GM23338 (cell line): ENCODE results near the gene SSTR1.
A peak's percentile ranks its signal among the peaks of the same experiment; 100 is the strongest.

Experiments
- CTCF ChIP-seq, 2 experiments: fragments of 200-600 bp in 1 of 2; sonication (generic) in 1 of 2; conservative IDR thresholded peaks; 2 replicates each; pipeline versions ENCODE4 v1.5.1 to v1.6.1; 2016 to 2017; ENCODE audit warnings: antibody characterized with exemption in 2 of 2, low read depth in 2 of 2, mild to moderate bottlenecking in 2 of 2, moderate library complexity in 1 of 2
- EZH2 ChIP-seq: fragments of 200-600 bp; sonication (generic); IDR thresholded peaks from one replicate; pipeline ENCODE4 v1.8.0; 2017; ENCODE audit warnings: antibody characterized with exemption, mild to moderate bottlenecking, low read depth; ENCODE audit not compliant: unreplicated experiment

GRCh38 chr14:38210587-38211216 is 3.0 kb downstream of the SSTR1 start:
- TF ChIP-seq CTCF (conservative IDR thresholded peaks at IDR 0.05; ENCODE audit: low read depth in 2 of 2) (peak; percentile 16 to 31; a peak in 2 of 4 replicates), EZH2 (peak; percentile 84)
